Neutrophil (primary cell): Measurements from ENCODE around the gene OLFM1.

Experiments used
- H3K27ac ChIP-seq: fragments of 200-600 bp; sonication (generic); 2 replicates; pipeline ENCODE4 v1.5.1; 2016; ENCODE audit warnings: mild to moderate bottlenecking, moderate library complexity
- H3K27me3 ChIP-seq: fragments of 200-600 bp; sonication (generic); 2 replicates; pipeline ENCODE4 v1.6.0; 2016; ENCODE audit warnings: mild to moderate bottlenecking
- H3K36me3 ChIP-seq: fragments of 200-600 bp; sonication (generic); 2 replicates; pipeline ENCODE4 v1.5.1; 2017
- H3K4me1 ChIP-seq, 2 experiments: fragments of 200-600 bp in 1 of 2; sonication (generic) in 1 of 2; 1 replicate in 1 of 2; 2 replicates in 1 of 2; pipeline versions ENCODE4 v1.5.1 to v1.6.1; 2013 to 2016; ENCODE audit warnings: low read depth in 1 of 2, low read length in 1 of 2, mild to moderate bottlenecking in 1 of 2, moderate library complexity in 1 of 2; ENCODE audit not compliant: control insufficient read depth in 1 of 2, insufficient read depth in 1 of 2
- H3K4me3 ChIP-seq, 2 experiments: fragments of 200-600 bp in 1 of 2; sonication (generic) in 1 of 2; 1 replicate in 1 of 2; 2 replicates in 1 of 2; pipeline ENCODE4 v1.5.1; 2013 to 2016; ENCODE audit warnings: low read depth in 1 of 2, low read length in 1 of 2, mild to moderate bottlenecking in 1 of 2, moderate library complexity in 1 of 2
- H3K9me3 ChIP-seq: fragments of 200-600 bp; sonication (generic); 2 replicates; pipeline ENCODE4 v1.5.1; 2016
- CTCF ChIP-seq: fragments of 200-600 bp; sonication (generic); IDR thresholded peaks from 2 replicates; pipeline ENCODE4 v1.5.1; 2016; ENCODE audit warnings: antibody characterized with exemption

The OLFM1 gene

GRCh38 chr9:135136481-135136880, 49.0 kb downstream of the OLFM1 start:
- H3K36me3 ChIP-seq: no peaks in the 10 kb centered on the region
- H3K27me3 ChIP-seq: peaks cover 34% of the 10 kb centered on the region
- no peak for TF ChIP-seq CTCF
- no peak overlapping the region for H3K4me3 ChIP-seq
- no peaks in the 10 kb centered on the region for H3K4me1 ChIP-seq
- no peak overlapping the region for H3K27ac ChIP-seq
- no peaks in the 10 kb centered on the region for H3K9me3 ChIP-seq

GRCh38 chr9:135136991-135137832, 49.7 kb downstream of the OLFM1 start:
- Histone ChIP-seq H3K27me3 (peaks cover 34% of the 10 kb centered on the region), H3K36me3 (no peaks in the 10 kb centered on the region), H3K27ac (no peak overlapping the region), H3K4me1 (no peaks in the 10 kb centered on the region), H3K4me3 (no peak overlapping the region), H3K9me3 (no peaks in the 10 kb centered on the region)
- TF ChIP-seq CTCF: no peak

- no peaks in the 10 kb centered on the region for H3K36me3 ChIP-seq
- peaks cover 26% of the 10 kb centered on the region for H3K27me3 ChIP-seq
- no peak overlapping the region for H3K27ac ChIP-seq
- no peak for TF ChIP-seq CTCF
- H3K4me1 ChIP-seq: no peaks in the 10 kb centered on the region
- H3K4me3 ChIP-seq: no peak overlapping the region
- H3K9me3 ChIP-seq: no peaks in the 10 kb centered on the region
These were observed 50.8 kb downstream of the OLFM1 start for GRCh38 chr9:135138078-135138855.

- Histone ChIP-seq H3K9me3 (no peaks in the 10 kb centered on the region), H3K27ac (no peak overlapping the region), H3K27me3 (peaks cover 26% of the 10 kb centered on the region), H3K4me3 (no peak overlapping the region), H3K4me1 (no peaks in the 10 kb centered on the region), H3K36me3 (no peaks in the 10 kb centered on the region)
- no peak for TF ChIP-seq CTCF
These were observed 52.0 kb downstream of the OLFM1 start for GRCh38 chr9:135139366-135139959.

GRCh38 chr9:135141183-135141774, 53.8 kb downstream of the OLFM1 start:
- no peak overlapping the region for H3K27ac ChIP-seq
- no peaks in the 10 kb centered on the region for H3K4me1 ChIP-seq
- TF ChIP-seq CTCF: no peak
- H3K36me3 ChIP-seq: no peaks in the 10 kb centered on the region
- H3K9me3 ChIP-seq: no peaks in the 10 kb centered on the region
- H3K27me3 ChIP-seq: peaks cover 29% of the 10 kb centered on the region
- H3K4me3 ChIP-seq: no peak overlapping the region
